HTERT RPE-1 (cell line): ENCODE results near the gene EYA2.

ENCODE experiments used
- in situ Hi-C: fragments of 300-500 bp; cut with MboI; formaldehyde crosslinking; loops from 4 replicates; pipeline ENCODE4 v1.14.3; 2020; ENCODE audit warnings: low sequenced_read_pairs

The EYA2 gene

DNA sequence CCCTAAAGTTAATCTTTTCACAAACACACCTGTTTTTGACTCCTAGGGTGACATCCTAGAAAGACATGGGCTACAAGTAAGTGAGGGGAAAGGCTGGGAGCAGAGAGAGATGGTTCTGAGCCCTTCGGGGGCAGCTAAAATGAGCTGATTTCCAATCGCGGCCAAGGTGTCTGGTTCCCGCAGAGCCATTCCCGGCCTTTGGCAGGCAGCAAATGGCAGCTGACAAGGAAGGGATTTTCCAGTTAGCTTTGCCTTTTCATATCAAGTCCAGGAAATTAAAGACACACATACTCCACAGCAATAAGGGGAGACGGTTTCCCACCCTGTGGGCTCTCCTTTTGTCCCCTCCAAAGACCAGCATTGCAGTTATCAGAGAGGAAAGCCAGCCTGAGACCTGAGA lies 233.4 kb downstream of the EYA2 start:
- in situ Hi-C loops, result no loop called here

DNA sequence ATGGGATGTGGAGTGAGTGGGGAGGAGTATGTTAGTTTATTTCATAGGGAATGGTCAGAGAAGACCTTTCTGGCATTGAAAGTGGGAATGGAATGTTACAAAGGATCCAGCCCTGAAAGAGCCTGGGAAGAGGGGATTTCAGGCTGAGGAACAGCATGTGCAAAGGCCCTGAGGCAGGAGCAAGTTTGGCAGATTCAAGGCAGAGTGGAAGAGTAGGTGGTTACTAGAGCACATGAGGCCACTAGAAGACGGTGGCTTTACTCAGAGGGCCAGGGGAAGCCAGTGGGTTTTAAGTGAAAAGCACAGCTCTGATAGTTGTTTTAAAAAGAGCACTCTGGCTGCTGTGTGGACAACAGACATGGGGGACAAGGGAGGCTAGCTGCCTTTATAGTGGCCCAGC lies 234.7 kb downstream of the EYA2 start:
- in situ Hi-C loops, result no loop called here

DNA sequence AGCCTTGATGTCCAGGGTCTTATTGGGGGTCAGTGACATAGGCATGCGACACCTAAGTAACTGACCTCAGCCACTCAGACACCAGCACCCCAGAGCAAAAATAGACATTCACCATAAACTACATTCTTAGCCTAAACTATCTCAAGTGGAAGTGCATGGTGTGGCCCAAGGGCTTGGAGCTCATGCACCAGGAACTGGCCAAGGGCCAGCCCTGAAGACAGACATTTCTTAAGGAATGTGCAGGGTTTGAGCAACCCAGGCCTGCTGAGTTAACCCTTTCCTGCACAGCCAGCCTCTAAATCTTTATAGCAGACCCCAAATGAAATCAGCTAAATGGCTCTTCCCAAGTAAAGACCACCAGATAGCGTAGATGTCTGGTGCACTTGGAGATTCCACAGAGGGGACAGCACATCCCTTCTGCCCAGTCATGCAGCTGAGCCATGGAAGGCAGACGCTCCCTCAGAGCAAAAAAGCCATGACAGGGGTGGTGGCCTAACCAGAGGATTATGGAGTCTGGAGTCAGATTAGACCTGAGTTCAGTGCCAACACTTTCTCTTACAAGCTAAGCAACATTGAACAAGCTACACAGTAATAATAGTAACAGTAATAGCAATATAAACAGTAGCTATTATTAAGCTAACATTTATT lies 239.3 kb downstream of the EYA2 start:
- in situ Hi-C loops, result no loop called here

DNA sequence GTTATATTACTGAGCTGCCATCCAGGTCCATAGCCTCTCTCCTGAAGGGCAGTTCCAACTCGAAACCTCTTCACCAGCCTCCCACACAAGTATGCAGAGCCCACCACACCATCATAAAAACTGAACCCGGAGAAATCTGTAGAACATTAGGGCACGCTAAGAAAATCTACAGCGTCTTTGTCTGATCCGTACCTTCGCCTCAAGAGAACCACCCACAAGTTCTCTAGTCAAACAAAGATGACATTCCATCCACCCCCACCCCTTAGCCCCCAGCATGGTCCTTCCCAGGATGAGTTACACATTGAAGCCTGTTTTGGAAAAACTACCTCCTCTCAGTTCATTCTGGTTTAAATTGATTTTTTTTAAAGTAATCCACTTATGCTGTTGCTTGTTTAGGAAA lies 242.1 kb downstream of the EYA2 start:
- in situ Hi-C loops, result no loop called here

DNA sequence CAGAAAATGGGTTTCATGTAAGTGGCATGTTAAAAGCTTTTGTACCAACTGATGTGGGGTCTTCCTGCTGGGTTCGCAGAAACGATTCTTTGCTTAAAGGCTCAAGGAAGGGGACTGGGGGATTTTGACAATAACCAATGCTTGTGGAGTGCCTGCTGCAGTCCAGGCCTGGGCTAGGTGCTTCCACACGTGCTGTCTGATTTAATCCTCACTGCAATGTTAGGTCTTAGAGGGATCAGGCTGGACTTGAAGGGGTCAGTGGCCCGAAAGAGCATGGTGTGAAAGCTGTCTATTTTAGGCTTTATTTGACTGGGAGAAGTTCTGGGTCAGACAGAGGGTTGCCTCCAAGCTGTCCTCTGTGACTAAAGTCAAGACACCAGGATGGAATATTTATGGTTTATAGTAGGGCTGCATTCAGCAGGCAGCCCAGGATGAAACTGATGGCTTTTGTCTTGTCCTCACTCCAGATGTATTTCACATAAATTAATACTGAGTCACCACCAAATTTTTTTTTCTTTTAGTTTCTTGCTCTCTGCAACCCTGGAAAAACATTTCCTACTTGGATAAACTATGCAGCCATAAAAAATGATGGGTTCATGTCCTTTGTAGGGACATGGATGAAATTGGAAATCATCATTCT lies 242.7 kb downstream of the EYA2 start:
- in situ Hi-C loops, result no loop called here

GRCh38 chr20:47139934-47140535 lies 245.4 kb downstream of the EYA2 start:
- in situ Hi-C loops, result no loop called here

- in situ Hi-C loops, result no loop called here
Observed at GRCh38 chr20:47141350-47141921, 246.8 kb downstream of the EYA2 start.

DNA sequence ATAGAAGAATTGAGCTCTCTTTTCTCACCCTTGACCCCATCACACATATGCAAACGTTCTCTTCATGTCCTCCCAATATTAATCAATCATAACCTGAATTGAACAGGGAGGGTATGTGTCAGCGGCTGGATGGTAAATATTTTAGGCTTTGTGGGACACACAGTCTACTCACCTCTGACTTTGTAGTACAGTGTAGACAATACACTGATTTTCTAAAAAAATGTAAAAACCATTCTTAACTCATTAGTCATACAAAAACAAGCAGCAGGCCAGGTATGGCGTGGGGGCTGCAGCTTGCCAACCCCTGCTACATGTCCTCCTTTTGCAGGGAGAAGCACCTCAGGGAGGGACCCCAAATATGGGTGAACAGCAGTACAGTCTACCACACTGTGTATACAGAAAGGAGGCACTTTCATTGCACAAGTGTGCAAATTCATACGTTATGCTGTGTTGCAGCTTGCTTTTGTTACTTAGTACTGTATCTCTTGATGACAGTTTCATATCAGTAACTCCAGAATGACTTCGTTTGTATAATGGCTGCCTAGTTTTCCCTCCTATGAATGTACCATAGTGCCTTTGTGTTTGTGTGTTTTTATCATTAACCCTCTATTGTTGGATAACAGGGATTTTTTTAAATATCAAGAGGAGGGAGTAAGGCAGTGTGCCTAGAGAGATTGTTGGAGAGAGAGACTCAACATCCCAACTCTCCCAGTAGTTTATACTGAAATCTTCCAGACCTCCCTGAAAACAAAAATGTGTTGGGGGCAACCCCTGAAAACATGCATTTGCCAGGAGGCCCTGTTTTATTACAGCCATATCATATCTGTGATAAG lies 247.5 kb downstream of the EYA2 start:
- in situ Hi-C loops, result no loop called here

DNA sequence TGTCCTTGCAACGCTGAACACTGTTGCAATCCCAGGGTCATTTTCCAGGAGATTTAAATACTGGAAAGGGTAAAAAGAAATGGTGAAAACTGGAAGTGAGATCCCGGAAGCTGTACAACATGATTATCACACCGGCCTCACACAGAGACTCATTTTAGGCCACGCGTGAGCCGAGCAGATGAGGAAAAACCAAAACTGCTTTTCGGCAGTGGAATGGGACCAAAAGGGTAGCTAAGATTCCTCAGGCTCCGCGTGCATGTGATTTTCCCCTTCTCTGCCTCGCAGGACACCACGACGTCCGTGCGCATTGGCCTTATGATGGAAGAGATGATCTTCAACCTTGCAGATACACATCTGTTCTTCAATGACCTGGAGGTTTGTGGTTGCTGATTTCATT lies 248.1 kb downstream of the EYA2 start:
- in situ Hi-C loops, result no loop called here

DNA sequence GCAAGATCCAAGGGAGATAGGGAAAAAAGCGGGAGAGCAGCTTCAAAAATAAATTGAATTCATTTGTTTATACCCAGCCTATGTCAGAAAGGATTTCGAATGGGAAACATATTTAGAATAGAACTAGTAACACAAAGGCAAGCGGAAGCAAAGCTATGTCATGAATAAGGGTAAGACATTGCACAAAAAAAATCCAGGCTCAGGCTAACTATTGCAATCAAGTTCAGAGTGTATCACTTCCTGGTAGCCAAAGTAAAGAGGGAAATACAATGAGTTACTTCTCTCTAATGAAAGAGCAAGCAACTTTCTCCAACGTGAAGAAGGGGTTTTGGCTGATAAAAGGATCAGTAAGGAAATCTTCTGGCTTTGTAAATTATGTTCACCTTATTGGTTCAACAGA lies 249.0 kb downstream of the EYA2 start:
- in situ Hi-C loops, result no loop called here

DNA sequence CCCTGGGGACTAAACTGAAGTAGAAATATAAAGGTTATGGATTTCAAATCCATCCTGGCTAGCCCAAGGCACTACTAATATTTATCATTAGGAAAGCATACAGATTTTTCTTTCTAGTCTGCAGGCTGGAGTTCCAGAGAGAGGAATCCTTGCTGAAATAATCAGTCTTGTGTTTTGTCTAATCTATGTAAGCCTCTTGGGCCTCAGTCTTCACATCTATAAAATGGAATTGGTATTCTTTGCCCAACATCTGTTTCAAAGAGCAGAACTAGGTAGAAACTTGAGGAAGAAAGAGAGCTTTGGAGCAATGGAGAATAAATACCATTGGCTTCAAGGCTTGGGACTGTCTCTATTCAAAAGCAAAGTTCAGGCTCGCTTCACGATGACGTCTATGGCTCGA lies 249.8 kb downstream of the EYA2 start:
- in situ Hi-C loops, result no loop called here

DNA sequence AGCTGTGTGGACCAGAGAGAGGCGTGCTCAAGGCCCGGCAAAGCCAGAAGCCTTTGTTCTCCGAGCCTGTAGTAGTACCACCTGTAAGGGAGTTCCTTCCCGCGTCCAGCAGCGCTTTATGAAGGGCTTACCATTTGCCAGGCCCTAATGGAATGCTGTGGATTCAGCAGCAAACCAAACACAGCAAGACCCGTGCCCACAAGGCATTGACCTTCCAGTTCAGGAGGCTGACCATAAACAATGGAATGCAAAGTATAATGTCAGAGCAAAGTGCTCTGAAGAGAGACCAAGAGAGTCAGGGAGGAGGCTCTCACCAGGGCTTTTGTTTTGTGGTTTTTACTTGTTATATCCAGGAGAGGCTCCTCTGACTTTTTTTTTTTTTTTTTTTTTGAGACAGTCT lies 252.0 kb downstream of the EYA2 start:
- in situ Hi-C loops, result no loop called here

DNA sequence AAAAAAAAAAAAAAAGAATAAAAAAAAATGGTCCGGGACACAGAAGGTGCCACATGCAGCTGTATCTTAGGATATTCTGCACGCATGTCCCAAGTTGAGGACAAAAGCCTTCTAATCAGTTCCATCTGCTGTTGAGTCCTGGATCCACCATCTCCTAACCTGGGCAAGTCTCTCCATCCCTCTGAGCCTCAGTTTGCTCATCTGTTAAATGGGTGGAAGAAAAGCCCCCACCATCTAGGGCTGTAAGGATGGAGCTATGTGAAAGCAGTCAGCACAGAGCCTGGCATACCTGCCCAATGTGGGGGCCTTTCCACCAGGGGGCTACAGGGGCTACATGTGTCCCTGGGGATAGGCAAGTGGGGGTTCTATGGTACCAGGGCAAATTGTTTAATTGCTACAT lies 253.4 kb downstream of the EYA2 start:
- in situ Hi-C loops, result no loop called here

GRCh38 chr20:47149939-47150338 lies 255.3 kb downstream of the EYA2 start:
- in situ Hi-C loops, result no loop called here

- in situ Hi-C loops, result no loop called here
Observed at GRCh38 chr20:47150403-47151152, 255.9 kb downstream of the EYA2 start.

DNA sequence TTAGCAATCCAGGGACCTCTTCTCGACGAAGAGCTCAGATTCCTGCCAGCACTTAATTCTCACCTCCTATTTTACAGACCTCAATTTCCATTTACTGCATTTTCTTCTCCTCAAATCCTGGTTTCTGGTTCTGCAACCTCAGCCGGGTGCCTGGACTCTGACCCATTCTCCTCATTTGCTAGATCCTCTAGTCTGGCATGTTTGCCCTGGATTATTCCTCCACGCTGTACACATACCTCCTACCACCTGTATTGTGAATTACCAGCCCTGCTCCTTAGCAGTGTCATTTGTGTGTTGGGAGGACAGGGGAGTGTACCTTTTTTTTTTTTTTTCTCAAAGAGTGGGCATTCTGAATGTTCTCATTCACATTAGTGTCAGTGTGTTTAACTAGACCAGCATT lies 257.4 kb downstream of the EYA2 start:
- in situ Hi-C loops, result no loop called here

- in situ Hi-C loops, result no loop called here
Observed at GRCh38 chr20:47154089-47154488, 259.4 kb downstream of the EYA2 start.

GRCh38 chr20:47156301-47157137 lies 261.9 kb downstream of the EYA2 start:
- in situ Hi-C loops, result no loop called here

DNA sequence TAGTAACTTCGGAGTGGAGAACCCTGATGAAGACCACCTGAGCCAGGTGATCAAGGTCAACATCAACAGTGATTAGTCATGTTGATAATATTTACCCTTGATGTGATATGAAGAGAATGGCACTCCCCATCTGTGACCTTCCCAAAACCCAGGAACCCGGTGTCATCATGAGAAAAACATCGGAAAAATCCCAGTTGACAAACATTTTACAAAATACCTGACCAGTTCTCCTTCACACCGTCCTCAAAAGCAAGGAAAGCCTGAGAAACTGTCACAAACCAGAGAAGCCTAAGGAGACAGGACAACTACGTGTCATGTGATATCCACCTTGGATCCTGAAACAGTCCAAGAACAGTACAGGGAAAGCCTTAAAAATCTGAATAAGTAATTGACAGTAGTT lies 264.5 kb downstream of the EYA2 start:
- in situ Hi-C loops, result no loop called here

- in situ Hi-C loops, result no loop called here
Observed at GRCh38 chr20:47160240-47160639, 265.6 kb downstream of the EYA2 start.
